ENCODE measurements around the gene BIN1. TPM values are rescaled to one million over a fixed set of nuclear protein-coding genes. Genes with fewer than 3 reads are reported as not detected.

The BIN1 gene
- total RNA-seq, 4 donors from 2014 or later: 1,150 to 2,167 (median 1,736) TPM

DNA sequence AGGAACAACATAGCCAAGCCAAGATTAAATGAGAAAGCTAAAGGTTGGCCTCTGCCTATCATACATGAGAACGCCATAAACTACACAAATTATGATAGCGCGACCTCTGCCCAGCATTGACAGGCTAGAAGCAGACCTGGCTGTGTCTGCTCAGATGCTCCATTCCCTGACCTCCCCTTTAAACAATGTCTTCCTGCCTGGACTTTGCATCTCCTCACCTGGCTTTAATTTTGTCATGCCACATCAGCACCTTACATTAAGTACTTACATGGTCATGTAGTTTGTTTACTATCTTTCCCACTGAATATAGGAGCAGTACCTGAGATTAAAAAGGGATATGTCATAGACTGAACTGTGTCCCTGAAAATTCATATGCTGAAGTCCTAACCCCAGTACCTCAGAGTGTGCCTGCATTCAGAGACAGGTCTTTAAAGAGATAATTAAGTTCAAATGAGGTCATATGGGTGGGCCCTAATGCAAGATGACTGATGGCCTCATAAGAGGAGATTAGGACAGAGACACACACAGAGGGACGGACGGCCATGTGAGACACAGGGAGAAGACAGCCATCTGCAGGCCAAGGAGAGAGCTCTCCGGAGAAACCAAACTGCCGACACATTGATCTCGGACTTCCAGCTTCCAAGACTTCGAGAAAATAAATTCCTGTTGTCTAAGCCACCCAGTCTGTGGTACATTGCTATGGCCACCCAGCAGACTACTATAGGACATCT lies 103.7 kb downstream of the BIN1 start:
- in situ Hi-C loops (cut with MboI; ENCODE audit: low sequenced_read_pairs in 4 of 4): no loop called here
- no peaks in the 10 kb centered on the region for H3K9me3 ChIP-seq
- intact Hi-C loops (cut with DNase I; ENCODE audit: low total_unique reads): no loop called here
- no peaks in the 10 kb centered on the region for H3K36me3 ChIP-seq
- no peak overlapping the region for H3K27ac ChIP-seq
- no peak for ATAC-seq
- no peak for DNase-seq
- no peaks in the 10 kb centered on the region for H3K4me1 ChIP-seq
- H3K4me3 ChIP-seq: no peak overlapping the region
- TF ChIP-seq POLR2A (IDR thresholded peaks at IDR 0.05): no peak
- no peak for TF ChIP-seq CTCF (IDR thresholded peaks at IDR 0.05 in 4 of 5, conservative IDR thresholded peaks at IDR 0.05 in 1 of 5)
- H3K27me3 ChIP-seq: no peaks in the 10 kb centered on the region

- Histone ChIP-seq H3K27ac (no peak overlapping the region), H3K4me3 (no peak overlapping the region), H3K4me1 (no peaks in the 10 kb centered on the region), H3K36me3 (no peaks in the 10 kb centered on the region), H3K9me3 (no peaks in the 10 kb centered on the region), H3K27me3 (no peaks in the 10 kb centered on the region)
- in situ Hi-C loops (cut with MboI; ENCODE audit: low sequenced_read_pairs in 4 of 4): no loop called here
- DNase-seq (no peak), ATAC-seq (no peak)
- intact Hi-C loops (cut with DNase I; ENCODE audit: low total_unique reads): no loop called here
- TF ChIP-seq CTCF (IDR thresholded peaks at IDR 0.05 in 4 of 5, conservative IDR thresholded peaks at IDR 0.05 in 1 of 5) (no peak), POLR2A (IDR thresholded peaks at IDR 0.05) (no peak)
Measured at GRCh38 chr2:127001751-127002150, 105.2 kb downstream of the BIN1 start.

DNA sequence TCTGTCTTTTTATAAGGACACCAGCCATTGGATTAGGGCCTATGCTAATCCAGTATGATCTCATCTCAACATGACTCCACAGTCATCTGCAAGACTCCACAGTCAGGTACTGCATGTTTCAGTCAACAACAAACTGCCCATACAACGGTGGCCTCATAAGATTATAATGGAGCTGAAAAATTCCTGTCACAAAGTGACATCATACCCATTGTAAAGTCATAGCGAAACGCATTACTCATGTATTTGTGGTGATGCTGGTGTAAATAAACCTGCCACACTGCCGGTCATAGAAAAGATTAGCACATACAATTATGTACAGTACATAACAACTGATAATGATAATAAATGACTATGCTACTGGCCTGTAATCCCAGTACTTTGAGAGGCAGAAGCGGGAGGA lies 106.0 kb downstream of the BIN1 start:
- intact Hi-C loops (cut with DNase I; ENCODE audit: low total_unique reads): no loop called here
- ATAC-seq (no peak), DNase-seq (no peak)
- H3K27ac ChIP-seq: no peak overlapping the region
- TF ChIP-seq POLR2A (IDR thresholded peaks at IDR 0.05): no peak
- TF ChIP-seq CTCF (IDR thresholded peaks at IDR 0.05 in 4 of 5, conservative IDR thresholded peaks at IDR 0.05 in 1 of 5): no peak
- H3K4me1 ChIP-seq: no peaks in the 10 kb centered on the region
- in situ Hi-C loops (cut with MboI; ENCODE audit: low sequenced_read_pairs in 4 of 4): no loop called here
- no peak overlapping the region for H3K4me3 ChIP-seq
- H3K9me3 ChIP-seq: no peaks in the 10 kb centered on the region
- H3K27me3 ChIP-seq: no peaks in the 10 kb centered on the region
- H3K36me3 ChIP-seq: no peaks in the 10 kb centered on the region

DNA sequence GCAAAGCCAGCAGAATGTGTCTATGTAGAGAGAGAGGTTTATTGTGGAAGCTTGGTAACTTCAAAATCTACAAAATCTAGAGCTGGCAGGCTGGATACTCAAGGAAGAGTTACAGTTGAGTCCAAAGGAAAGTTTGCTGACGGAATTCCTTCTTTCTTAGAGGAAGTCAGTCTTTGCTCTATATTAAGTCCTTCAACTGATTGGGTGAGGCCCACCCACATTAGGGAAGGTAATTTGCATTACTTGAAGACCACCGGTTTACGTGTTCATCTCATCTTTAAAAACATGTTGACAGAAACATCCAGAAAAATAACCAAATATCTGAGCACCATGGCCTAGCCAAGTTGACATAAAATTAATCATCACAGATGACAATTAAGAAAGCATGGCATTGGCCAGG lies 106.8 kb downstream of the BIN1 start:
- Histone ChIP-seq H3K4me3 (no peak overlapping the region), H3K27me3 (no peaks in the 10 kb centered on the region), H3K9me3 (no peaks in the 10 kb centered on the region), H3K4me1 (no peaks in the 10 kb centered on the region), H3K27ac (no peak overlapping the region), H3K36me3 (no peaks in the 10 kb centered on the region)
- in situ Hi-C loops (cut with MboI; ENCODE audit: low sequenced_read_pairs in 4 of 4) (no loop called here), intact Hi-C loops (cut with DNase I; ENCODE audit: low total_unique reads) (no loop called here)
- ATAC-seq: no peak
- no peak for TF ChIP-seq CTCF (IDR thresholded peaks at IDR 0.05 in 4 of 5, conservative IDR thresholded peaks at IDR 0.05 in 1 of 5)
- no peak for TF ChIP-seq POLR2A (IDR thresholded peaks at IDR 0.05)
- DNase-seq: no peak

Data from gastrocnemius medialis (tissue), 4 donors.